GM18526 (cell line): ENCODE results near the gene ZNF276.

ENCODE experiments used
- POLR2A ChIP-seq: IDR thresholded peaks from 3 replicates; pipeline ENCODE4 v1.6.1; 2011; ENCODE audit not compliant: insufficient read length; ENCODE audit errors: extremely low read depth

Gene ZNF276

GRCh38 chr16:89708481-89708931 is 12.8 kb upstream of the ZNF276 start:
- no peak for TF ChIP-seq POLR2A

DNA sequence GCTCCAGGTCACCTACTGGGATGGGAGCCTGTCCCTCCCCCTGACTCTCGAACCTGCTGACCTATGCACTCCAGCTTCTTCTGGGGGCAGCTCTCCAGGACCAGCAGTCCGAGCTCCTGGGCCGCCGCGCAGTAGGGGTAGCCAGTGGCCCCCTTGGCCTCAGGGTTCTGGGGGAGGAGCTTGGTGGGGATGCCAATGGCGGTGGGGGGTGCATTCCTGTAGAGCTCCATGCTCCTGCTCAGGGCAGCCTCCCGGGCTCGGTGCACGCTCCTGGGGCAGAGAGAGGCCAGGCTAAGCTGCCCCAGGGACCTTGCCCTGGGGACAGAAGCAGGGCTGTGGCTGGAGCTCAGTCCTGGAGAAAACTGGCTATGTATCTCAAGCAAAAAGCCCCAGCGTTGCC is 12.2 kb upstream of the ZNF276 start:
- no peak for TF ChIP-seq POLR2A

- no peak for TF ChIP-seq POLR2A
Observed at GRCh38 chr16:89709716-89710432, 11.5 kb upstream of the ZNF276 start.

DNA sequence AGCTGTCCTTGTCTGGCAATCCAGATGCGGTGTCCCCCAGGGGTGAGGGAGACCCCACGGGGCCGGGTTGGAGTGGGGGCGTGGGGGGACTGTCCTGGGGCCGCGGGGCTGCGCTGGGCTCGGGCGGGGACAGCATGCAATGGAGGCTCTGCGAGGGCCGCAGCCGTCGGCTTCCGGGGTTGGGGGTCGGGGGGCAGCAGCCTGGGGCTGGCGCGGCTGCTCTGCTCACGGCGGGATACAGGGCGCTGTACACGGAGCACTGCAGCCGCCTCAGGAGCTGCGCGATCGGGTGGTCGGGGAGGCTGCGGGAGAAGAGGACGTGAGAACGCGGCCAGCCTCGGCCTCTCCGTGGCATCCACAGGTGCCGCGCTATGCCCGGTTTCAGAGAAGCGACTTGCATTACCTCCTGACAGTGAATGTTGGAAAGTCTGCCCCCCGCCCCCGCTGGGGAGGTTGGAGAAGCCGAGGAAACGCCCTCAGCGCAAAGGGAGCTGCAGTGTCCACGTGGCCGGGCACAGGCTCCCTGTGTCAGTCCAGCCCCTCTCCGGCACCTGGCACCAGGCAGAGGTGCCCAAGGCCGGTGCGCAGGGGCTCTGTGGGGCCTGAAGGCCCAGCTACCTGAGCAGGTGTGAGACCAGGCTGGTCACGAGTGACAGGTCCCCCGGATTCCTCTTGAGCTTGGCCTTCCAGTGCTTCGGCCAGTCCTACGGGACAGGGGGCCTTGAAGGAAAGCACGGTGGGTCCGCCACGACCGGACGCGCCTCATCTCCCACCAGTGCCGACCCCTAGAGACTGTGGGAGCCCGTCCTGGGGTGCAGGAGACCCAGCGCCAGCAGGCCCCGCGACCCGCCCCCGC is 10.4 kb upstream of the ZNF276 start:
- TF ChIP-seq POLR2A, result no peak

- peak; percentile 78 for TF ChIP-seq POLR2A
Observed at GRCh38 chr16:89711601-89712273, 9.6 kb upstream of the ZNF276 start.

DNA sequence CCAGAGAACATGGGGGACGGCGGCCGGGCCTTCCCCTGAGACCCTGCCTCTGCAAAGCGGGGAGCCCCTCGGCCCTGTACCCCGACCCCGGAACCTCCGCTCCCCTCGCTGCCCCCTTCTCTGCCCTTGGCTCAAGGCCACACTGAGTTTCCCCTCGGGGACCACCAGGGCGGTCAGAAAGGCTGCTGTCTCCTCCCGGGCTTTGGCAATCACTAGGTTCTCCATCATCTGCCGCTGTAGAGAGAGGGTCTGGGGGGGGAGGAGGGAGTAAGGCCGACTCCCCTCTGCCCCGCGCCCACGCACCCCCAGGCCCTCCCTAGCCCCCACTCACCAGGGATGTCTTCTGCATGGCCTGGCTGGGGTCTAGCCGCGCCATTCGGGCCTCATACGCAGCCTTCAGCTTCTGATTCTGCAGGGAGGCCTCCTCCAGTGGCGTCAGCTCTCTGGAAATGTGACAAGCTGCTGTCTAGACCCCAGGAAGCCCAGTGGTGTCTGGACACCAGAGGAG is 9.0 kb upstream of the ZNF276 start:
- no peak for TF ChIP-seq POLR2A

DNA sequence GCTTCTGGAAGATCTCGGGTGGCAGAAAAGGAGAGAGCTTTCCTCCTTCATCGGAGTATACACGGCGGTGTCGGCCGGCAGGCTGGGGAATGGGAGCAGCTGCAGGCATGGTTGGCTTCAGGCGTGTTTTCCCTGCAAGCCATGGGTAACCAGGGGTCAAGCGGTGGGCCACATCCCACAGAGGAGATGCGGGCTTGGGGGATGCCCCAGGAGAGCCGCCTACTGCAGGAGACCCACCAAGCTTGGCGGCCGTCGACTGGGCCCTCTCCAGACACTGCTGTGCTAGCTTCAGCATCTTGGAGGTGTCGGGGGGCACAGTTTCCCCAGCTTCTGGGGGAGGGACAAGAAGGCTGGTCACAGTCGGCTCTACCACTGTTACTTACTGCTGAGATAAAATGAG is 4.8 kb upstream of the ZNF276 start:
- no peak for TF ChIP-seq POLR2A

GRCh38 chr16:89716916-89717687 is 4.2 kb upstream of the ZNF276 start:
- no peak for TF ChIP-seq POLR2A

DNA sequence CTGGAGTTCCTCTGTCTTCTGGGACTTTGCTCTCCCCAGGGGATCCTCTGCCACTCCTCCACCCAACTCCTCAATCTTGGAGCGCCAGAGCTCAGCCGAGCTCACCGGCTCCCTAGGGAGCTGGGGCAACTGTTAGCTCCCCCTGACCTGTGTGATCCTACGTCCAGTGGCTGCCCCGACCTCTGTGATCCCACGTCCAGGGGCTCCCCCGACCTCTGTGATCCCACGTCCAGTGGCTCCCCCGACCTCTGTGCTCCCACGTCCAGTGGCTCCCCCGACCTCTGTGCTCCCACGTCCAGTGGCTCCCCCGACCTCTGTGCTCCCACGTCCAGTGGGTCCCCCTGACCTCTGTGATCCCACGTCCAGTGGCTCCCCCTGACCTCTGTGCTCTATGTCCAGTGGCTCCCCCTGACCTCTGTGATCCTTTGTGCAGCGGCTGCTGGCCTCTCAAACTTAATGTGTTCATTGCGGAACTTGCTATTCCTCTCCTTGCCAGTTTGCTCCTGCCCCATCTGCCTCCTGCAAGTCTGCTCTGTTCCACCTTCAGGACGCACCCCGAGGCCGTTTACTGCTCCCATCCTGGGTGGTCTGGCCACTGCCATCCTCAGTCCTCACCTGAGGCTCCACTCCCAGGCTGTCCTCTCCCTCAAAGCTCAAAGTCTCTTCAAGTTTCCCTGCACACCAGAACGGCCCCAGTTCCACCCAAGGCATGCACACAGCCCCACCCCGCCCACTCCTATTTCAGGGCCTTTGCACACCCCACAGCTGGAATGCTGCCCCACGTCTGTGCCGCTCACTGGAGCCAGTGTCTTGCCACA is 3.4 kb upstream of the ZNF276 start:
- peak; percentile 13 for TF ChIP-seq POLR2A

- TF ChIP-seq POLR2A, result no peak
Observed at GRCh38 chr16:89720551-89720812, 855 bp upstream of the ZNF276 start.

- peak; percentile 39 for TF ChIP-seq POLR2A
Observed at GRCh38 chr16:89721546-89722391, 432 bp downstream of the ZNF276 start.

- TF ChIP-seq POLR2A, result no peak
Observed at GRCh38 chr16:89722392-89723278, 1.3 kb downstream of the ZNF276 start.
